AG09309 (cell line): Measurements from ENCODE around the gene DYNLT3.

Experiments used
- DNase-seq: peaks from one replicate; pipeline ENCODE4 v3.0.0-alpha.2; 2010; ENCODE audit warnings: low read depth
- H3K4me3 ChIP-seq: 2 replicates; pipeline ENCODE4 v1.5.1; 2011; ENCODE audit warnings: mild to moderate bottlenecking, low read depth, low read length, moderate library complexity; ENCODE audit not compliant: control insufficient read depth
- CTCF ChIP-seq: IDR thresholded peaks from 2 replicates; pipeline ENCODE4 v1.5.1; 2011; ENCODE audit warnings: mild to moderate bottlenecking, low read depth, low read length, inconsistent platforms; ENCODE audit not compliant: insufficient read depth, control insufficient read depth; ENCODE audit errors: missing control alignments

The DYNLT3 gene

GRCh38 chrX:37803057-37803456 is 44.3 kb downstream of the DYNLT3 start:
- no peak for TF ChIP-seq CTCF
- DNase-seq = no peak
- no peak overlapping the region for H3K4me3 ChIP-seq

GRCh38 chrX:37802028-37802427 is 45.3 kb downstream of the DYNLT3 start:
- no peak overlapping the region for H3K4me3 ChIP-seq
- no peak for TF ChIP-seq CTCF
- DNase-seq = no peak

GRCh38 chrX:37800717-37801116 is 46.7 kb downstream of the DYNLT3 start:
- H3K4me3 ChIP-seq = no peak overlapping the region
- DNase-seq = no peak
- no peak for TF ChIP-seq CTCF

- no peak for DNase-seq
- TF ChIP-seq CTCF = no peak
- no peak overlapping the region for H3K4me3 ChIP-seq
Measured at GRCh38 chrX:37799936-37800335, 47.4 kb downstream of the DYNLT3 start.

- no peak for DNase-seq
- TF ChIP-seq CTCF = no peak
- no peak overlapping the region for H3K4me3 ChIP-seq
Measured at GRCh38 chrX:37796805-37797204, 50.6 kb downstream of the DYNLT3 start.

GRCh38 chrX:37796310-37796709 is 51.1 kb downstream of the DYNLT3 start:
- H3K4me3 ChIP-seq = no peak overlapping the region
- DNase-seq = no peak
- no peak for TF ChIP-seq CTCF
